PC-9 (cell line): ENCODE measurements around the gene SEC16A.

Experiments
- EZH2 ChIP-seq: fragments of 200-600 bp; sonication (generic); IDR thresholded peaks from 2 replicates; pipeline ENCODE4 v1.8.0; 2017; ENCODE audit warnings: antibody characterized with exemption, low read depth
- TF ChIP-seq, protein P1 (sequence below): fragments of 200-600 bp; sonication (generic); conservative IDR thresholded peaks from 2 replicates; pipeline ENCODE4 v1.6.1; 2017; ENCODE audit warnings: mixed run types, antibody characterized with exemption, mild to moderate bottlenecking, moderate library complexity

DNA sequence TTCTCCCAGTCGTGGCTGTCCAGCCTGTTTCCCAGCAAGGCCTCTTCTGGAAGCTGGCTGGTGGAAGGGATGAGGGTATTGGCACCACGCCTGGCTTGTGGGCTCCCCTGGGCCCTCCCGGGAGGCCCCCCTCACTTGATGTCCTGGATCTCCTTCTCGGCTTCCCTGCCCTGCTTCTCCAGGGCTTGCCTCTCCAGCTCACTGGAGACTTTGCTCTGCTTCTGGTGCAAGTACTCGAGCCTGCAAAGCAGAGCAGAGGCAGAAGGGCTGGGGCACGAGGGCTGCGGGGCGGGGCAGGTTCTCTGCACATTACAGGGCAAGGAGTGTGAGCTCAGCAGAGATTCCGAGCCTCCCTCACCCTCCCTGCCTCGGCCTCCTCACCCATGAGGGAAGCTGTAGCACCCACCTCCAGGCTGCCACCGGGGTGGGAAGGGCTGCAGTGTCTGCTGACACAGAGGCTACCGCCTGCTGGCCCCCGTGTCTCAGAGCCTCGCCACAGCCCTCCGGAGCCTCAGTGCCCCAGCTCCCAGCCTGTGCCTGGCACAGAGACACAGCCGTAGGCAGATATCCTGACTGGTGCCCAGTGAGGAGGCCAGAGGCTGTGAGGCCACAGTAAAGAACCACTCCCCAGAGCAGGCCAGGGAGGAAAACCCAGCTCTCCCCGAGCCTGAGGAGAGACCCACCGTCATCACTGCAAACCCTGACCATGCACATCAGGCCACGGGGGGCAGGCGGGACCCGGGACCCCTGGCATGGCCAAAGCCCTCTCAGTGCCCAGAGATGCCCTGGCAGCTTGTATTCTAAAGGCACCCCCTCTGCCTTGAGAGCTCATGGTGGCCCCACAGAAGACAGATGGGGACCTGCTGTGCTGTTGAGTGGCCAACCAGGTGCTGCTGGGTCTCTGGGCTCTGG lies 90.0 kb downstream of the SEC16A start:
- TF ChIP-seq, protein P1, sequence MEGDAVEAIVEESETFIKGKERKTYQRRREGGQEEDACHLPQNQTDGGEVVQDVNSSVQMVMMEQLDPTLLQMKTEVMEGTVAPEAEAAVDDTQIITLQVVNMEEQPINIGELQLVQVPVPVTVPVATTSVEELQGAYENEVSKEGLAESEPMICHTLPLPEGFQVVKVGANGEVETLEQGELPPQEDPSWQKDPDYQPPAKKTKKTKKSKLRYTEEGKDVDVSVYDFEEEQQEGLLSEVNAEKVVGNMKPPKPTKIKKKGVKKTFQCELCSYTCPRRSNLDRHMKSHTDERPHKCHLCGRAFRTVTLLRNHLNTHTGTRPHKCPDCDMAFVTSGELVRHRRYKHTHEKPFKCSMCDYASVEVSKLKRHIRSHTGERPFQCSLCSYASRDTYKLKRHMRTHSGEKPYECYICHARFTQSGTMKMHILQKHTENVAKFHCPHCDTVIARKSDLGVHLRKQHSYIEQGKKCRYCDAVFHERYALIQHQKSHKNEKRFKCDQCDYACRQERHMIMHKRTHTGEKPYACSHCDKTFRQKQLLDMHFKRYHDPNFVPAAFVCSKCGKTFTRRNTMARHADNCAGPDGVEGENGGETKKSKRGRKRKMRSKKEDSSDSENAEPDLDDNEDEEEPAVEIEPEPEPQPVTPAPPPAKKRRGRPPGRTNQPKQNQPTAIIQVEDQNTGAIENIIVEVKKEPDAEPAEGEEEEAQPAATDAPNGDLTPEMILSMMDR: no peak
- TF ChIP-seq EZH2: no peak
